Endothelial cell of umbilical vein (primary cell): ENCODE measurements around the gene CD80. TPM values are rescaled to one million over a fixed set of nuclear protein-coding genes. Genes with fewer than 3 reads are reported as not detected.

ENCODE experiments used
- BruUV-seq: library from RNA; stranded (reverse); fragments of 400-500 nt; replicated peaks from 2 replicates; lab custom pipeline; 2021; lab: Mats Ljungman, UMichigan
- CTCF ChIA-PET: fragments of 300-600, 350-600 bp; sonication (Branson Sonifier 250); formaldehyde crosslinking; loops from one replicate; lab custom pipeline; 2021; ENCODE audit warnings: antibody characterized with exemption, inconsistent platforms; lab: Charles Lee
- POLR2A ChIA-PET: fragments of 300-600, 350-600 bp; sonication (Branson Sonifier 250); formaldehyde crosslinking; loops from one replicate; lab custom pipeline; 2021; ENCODE audit warnings: antibody characterized with exemption, inconsistent platforms; lab: Charles Lee
- DNase-seq: peaks from one replicate; pipeline ENCODE4 v3.0.0-alpha.2; 2011; ENCODE audit warnings: low read depth, low spot score
- FAIRE-seq: peaks from 2 replicates; lab custom pipeline; 2011; peaks lifted over from hg19 to GRCh38; lab: Jason Lieb, UNC
- H2AFZ ChIP-seq: 2 replicates; pipeline ENCODE4 v1.6.0; 2012; ENCODE audit warnings: low read depth, low read length, control low read depth, inconsistent platforms
- H3K27ac ChIP-seq: 2 replicates; pipeline ENCODE4 v1.5.1; 2011; ENCODE audit warnings: low read depth, mild to moderate bottlenecking, control low read depth, low read length, moderate library complexity; ENCODE audit not compliant: insufficient read depth
- H3K27me3 ChIP-seq, 2 experiments: 2 replicates each; pipeline versions ENCODE4 v1.6.0 to v1.6.1; 2011; ENCODE audit warnings: low read length in 2 of 2, mixed read lengths in 1 of 2; ENCODE audit not compliant: control insufficient read depth in 2 of 2, insufficient read depth in 2 of 2
- H3K36me3 ChIP-seq, 2 experiments: 2 replicates in 1 of 2; 3 replicates in 1 of 2; pipeline ENCODE4 v1.5.1; 2011; ENCODE audit warnings: low read length in 2 of 2, mild to moderate bottlenecking in 1 of 2, moderate library complexity in 1 of 2; ENCODE audit not compliant: control insufficient read depth in 2 of 2, insufficient read depth in 2 of 2; ENCODE audit errors: extremely low read depth in 1 of 2
- H3K4me1 ChIP-seq: 3 replicates; pipeline ENCODE4 v1.5.1; 2011; ENCODE audit warnings: mild to moderate bottlenecking, low read length; ENCODE audit not compliant: control insufficient read depth, insufficient read depth; ENCODE audit errors: extremely low read depth
- H3K4me2 ChIP-seq: 2 replicates; pipeline ENCODE4 v1.6.1; 2011; ENCODE audit warnings: low read length, control low read depth, mixed read lengths; ENCODE audit not compliant: insufficient read depth
- H3K4me3 ChIP-seq, 3 experiments: fragments of 200-600 bp in 1 of 3; sonication (generic), shearing (Covaris generic) in 1 of 3; replicated peaks in 1 of 3; 2 replicates each; pipeline ENCODE4 v1.5.1; 2011 to 2016; ENCODE audit warnings: control low read depth in 3 of 3, low read length in 3 of 3, mild to moderate bottlenecking in 2 of 3, inconsistent platforms in 1 of 3, low read depth in 1 of 3, moderate library complexity in 1 of 3; ENCODE audit not compliant: insufficient read depth in 1 of 3
- H3K79me2 ChIP-seq: 2 replicates; pipeline ENCODE4 v1.6.0; 2012; ENCODE audit warnings: low read length, inconsistent platforms; ENCODE audit not compliant: control insufficient read depth, insufficient read depth
- H3K9ac ChIP-seq: replicated peaks from 2 replicates; pipeline ENCODE3; 2011; ENCODE audit warnings: low read length, control low read depth; ENCODE audit not compliant: insufficient read depth; ENCODE audit errors: extremely low read depth
- H3K9me1 ChIP-seq: replicated peaks from 3 replicates; pipeline ENCODE4 v1.6.0; 2011; ENCODE audit warnings: mild to moderate bottlenecking, low read length; ENCODE audit not compliant: control insufficient read depth, insufficient read depth; ENCODE audit errors: extremely low read depth
- H3K9me3 ChIP-seq: replicated peaks from 2 replicates; pipeline ENCODE4 v1.5.1; 2012; ENCODE audit warnings: low read length, inconsistent platforms; ENCODE audit not compliant: control insufficient read depth, insufficient read depth
- H4K20me1 ChIP-seq: replicated peaks from 2 replicates; pipeline ENCODE3; 2011; ENCODE audit warnings: mild to moderate bottlenecking, low read length; ENCODE audit not compliant: control insufficient read depth, insufficient read depth; ENCODE audit errors: extremely low read depth
- EZH2 ChIP-seq: IDR thresholded peaks from 2 replicates; pipeline ENCODE4 v1.6.1; 2012; ENCODE audit warnings: borderline replicate concordance, low read depth, mild to moderate bottlenecking, moderate library complexity, low read length, inconsistent platforms; ENCODE audit not compliant: severe bottlenecking
- FOS ChIP-seq: IDR thresholded peaks from 2 replicates; pipeline ENCODE4 v1.6.1; 2011; ENCODE audit warnings: mild to moderate bottlenecking, low read length, moderate library complexity, borderline replicate concordance; ENCODE audit not compliant: insufficient read depth
- GATA2 ChIP-seq: IDR thresholded peaks from 2 replicates; pipeline ENCODE4 v1.7.0; 2011; ENCODE audit warnings: low read depth, mild to moderate bottlenecking, moderate library complexity, mixed read lengths, low read length; ENCODE audit not compliant: insufficient read length, insufficient read depth
- JUN ChIP-seq: IDR thresholded peaks from 2 replicates; pipeline ENCODE4 v1.6.1; 2011; ENCODE audit warnings: borderline replicate concordance, low read depth; ENCODE audit not compliant: insufficient read length, insufficient read depth
- MAX ChIP-seq: IDR thresholded peaks from 2 replicates; pipeline ENCODE4 v1.6.1; 2011; ENCODE audit not compliant: insufficient read depth, insufficient read length
- MYC ChIP-seq: IDR thresholded peaks from one replicate; pipeline ENCODE4 v1.6.1; 2011; ENCODE audit warnings: mild to moderate bottlenecking, low read depth, low read length
- POLR2A ChIP-seq: IDR thresholded peaks from 2 replicates; pipeline ENCODE4 v1.6.1; 2012; ENCODE audit warnings: low read depth, mild to moderate bottlenecking, control low read depth, low read length
- POLR2AphosphoS5 ChIP-seq: IDR thresholded peaks from 2 replicates; pipeline ENCODE4 v1.6.1; 2012; ENCODE audit warnings: low read depth, mild to moderate bottlenecking, control low read depth, low read length, moderate library complexity; ENCODE audit not compliant: insufficient read depth
- dilution Hi-C: fragments of 300-500 bp; cut with MboI; formaldehyde crosslinking; loops from one replicate; pipeline ENCODE4 v1.15.0; 2019; ENCODE audit warnings: low sequenced_read_pairs; ENCODE audit not compliant: extremely low pct_ligation_motif_present
- intact Hi-C: fragments of 100-400 bp; cut with micrococcal nuclease; formaldehyde crosslinking; loops from one replicate; pipeline ENCODE4 v1.10.0; 2022
- polyA plus RNA-seq, 4 experiments: library from polyadenylated mRNA; depleted of rRNA in 3 of 4; stranded (reverse) in 3 of 4; unstranded in 1 of 4; fragments of >200 nt; gene quantifications; 2 replicates each; pipeline versions ENCODE4 v1.2.1 to v1.2.3, GENCODE V29; 2011 to 2012; ENCODE audit warnings: missing spikeins in 1 of 4
- total RNA-seq: library from RNA; stranded (reverse); gene quantifications from 2 replicates; pipeline ENCODE4 v1.2.3, GENCODE V29; 2021
- TF ChIP-seq, protein P1 (sequence below), 2 donors: IDR thresholded peaks; 1 replicate in 1 of 2; 2 replicates in 1 of 2; pipeline ENCODE4 v1.5.1; 2011; ENCODE audit warnings: low read length in 2 of 2, mild to moderate bottlenecking in 2 of 2, moderate library complexity in 2 of 2, control low read depth in 1 of 2, inconsistent platforms in 1 of 2, low read depth in 1 of 2; ENCODE audit not compliant: insufficient read depth in 1 of 2; ENCODE audit errors: extremely low read depth in 1 of 2

Gene CD80
- total and polyA plus RNA-seq, 2 donors (not counting 3 experiments of a cell fraction or from before 2014, with no cell fraction given): not detected

- Histone ChIP-seq H3K27me3 (peaks cover 0 to 13% of the 10 kb centered on the region in 2 experiments), H3K27ac (no peak overlapping the region), H2AFZ (no peak overlapping the region), H3K79me2 (no peaks in the 10 kb centered on the region), H3K9ac (no peak overlapping the region), H3K4me1 (no peaks in the 10 kb centered on the region), H3K9me3 (no peaks in the 10 kb centered on the region), H3K4me2 (no peak overlapping the region), H3K36me3 (no peaks in the 10 kb centered on the region), H4K20me1 (no peaks in the 10 kb centered on the region), H3K4me3 (no peak overlapping the region), H3K9me1 (no peaks in the 10 kb centered on the region)
- TF ChIP-seq GATA2 (no peak), FOS (no peak), POLR2A (no peak), MAX (no peak), MYC (no peak)
- no peak for DNase-seq
- POLR2A ChIA-PET: no interaction called here
- no peak for FAIRE-seq
- intact Hi-C loops: loop anchor here (10.0 kb wide), 1 partner anchor 281 kb away; no protein-coding TSS in a partner anchor
- CTCF ChIA-PET: interaction anchor here (0.7 to 2.4 kb wide), 3 partner anchors 9 to 136 kb away, joined by 3 to 6 read pairs (median 3); no protein-coding TSS in a partner anchor
- no TSS peak for BruUV-seq
- dilution Hi-C loops: no loop called here
These were observed 3.5 kb downstream of the CD80 start for GRCh38 chr3:119555929-119556328.

- CTCF ChIA-PET: interaction anchor here (1.0 to 2.4 kb wide), 2 partner anchors 9 to 14 kb away, joined by 3 to 6 read pairs; no protein-coding TSS in a partner anchor
- Histone ChIP-seq H3K27ac (no peak overlapping the region), H4K20me1 (no peaks in the 10 kb centered on the region), H3K9me3 (no peaks in the 10 kb centered on the region), H3K4me2 (no peak overlapping the region), H2AFZ (no peak overlapping the region), H3K9ac (no peak overlapping the region), H3K79me2 (no peaks in the 10 kb centered on the region), H3K9me1 (no peaks in the 10 kb centered on the region), H3K4me1 (no peaks in the 10 kb centered on the region), H3K4me3 (no peak overlapping the region), H3K27me3 (peaks cover 0 to 13% of the 10 kb centered on the region in 2 experiments), H3K36me3 (no peaks in the 10 kb centered on the region)
- FAIRE-seq: no peak
- intact Hi-C loops: loop anchor here (10.0 kb wide), 1 partner anchor 281 kb away; no protein-coding TSS in a partner anchor
- no TSS peak for BruUV-seq
- dilution Hi-C loops: no loop called here
- TF ChIP-seq POLR2A (no peak), MAX (no peak), GATA2 (no peak), POLR2AphosphoS5 (no peak), EZH2 (no peak), MYC (no peak), JUN (no peak), FOS (no peak)
- TF ChIP-seq, protein P1, sequence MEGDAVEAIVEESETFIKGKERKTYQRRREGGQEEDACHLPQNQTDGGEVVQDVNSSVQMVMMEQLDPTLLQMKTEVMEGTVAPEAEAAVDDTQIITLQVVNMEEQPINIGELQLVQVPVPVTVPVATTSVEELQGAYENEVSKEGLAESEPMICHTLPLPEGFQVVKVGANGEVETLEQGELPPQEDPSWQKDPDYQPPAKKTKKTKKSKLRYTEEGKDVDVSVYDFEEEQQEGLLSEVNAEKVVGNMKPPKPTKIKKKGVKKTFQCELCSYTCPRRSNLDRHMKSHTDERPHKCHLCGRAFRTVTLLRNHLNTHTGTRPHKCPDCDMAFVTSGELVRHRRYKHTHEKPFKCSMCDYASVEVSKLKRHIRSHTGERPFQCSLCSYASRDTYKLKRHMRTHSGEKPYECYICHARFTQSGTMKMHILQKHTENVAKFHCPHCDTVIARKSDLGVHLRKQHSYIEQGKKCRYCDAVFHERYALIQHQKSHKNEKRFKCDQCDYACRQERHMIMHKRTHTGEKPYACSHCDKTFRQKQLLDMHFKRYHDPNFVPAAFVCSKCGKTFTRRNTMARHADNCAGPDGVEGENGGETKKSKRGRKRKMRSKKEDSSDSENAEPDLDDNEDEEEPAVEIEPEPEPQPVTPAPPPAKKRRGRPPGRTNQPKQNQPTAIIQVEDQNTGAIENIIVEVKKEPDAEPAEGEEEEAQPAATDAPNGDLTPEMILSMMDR (IDR thresholded peaks at IDR 0.05; ENCODE audit: extremely low read depth in 1 of 2, insufficient read depth in 1 of 2, low read depth in 1 of 2, low read length in 2 of 2): no peak
- POLR2A ChIA-PET: no interaction called here
- peak; percentile 31 for DNase-seq
These were observed 4.1 kb downstream of the CD80 start for GRCh38 chr3:119555309-119555735.
